ENCODE results near the gene ARHGAP12. TPM values are rescaled to one million over a fixed set of nuclear protein-coding genes. Genes with fewer than 3 reads are reported as not detected.
A peak's percentile ranks its signal among the peaks of the same experiment; 100 is the strongest.

Gene ARHGAP12
- total RNA-seq, 2 donors from 2014 or later, result 34.3 to 44.9 TPM

GRCh38 chr10:31871266-31872065 lies 57.2 kb downstream of the ARHGAP12 start:
- H3K4me3 ChIP-seq, result no peak overlapping the region
- TF ChIP-seq POLR2A (IDR thresholded peaks at IDR 0.05) (no peak), POLR2AphosphoS5 (IDR thresholded peaks at IDR 0.05) (no peak), CTCF (IDR thresholded peaks at IDR 0.05) (no peak)

GRCh38 chr10:31867646-31868045 lies 61.0 kb downstream of the ARHGAP12 start:
- Histone ChIP-seq H3K4me1 (replicated peaks) (peaks cover 5% of the 10 kb centered on the region), H3K27ac (no peak overlapping the region), H3K4me3 (no peak overlapping the region), H3K9me3 (no peaks in the 10 kb centered on the region), H3K27me3 (replicated peaks; ENCODE audit: insufficient read depth) (no peaks in the 10 kb centered on the region), H3K36me3 (no peaks in the 10 kb centered on the region)
- DNase-seq (ENCODE audit: low spot score), result no peak
- 97% methylated on average over 3 of the region's 3 CpGs for WGBS
- TF ChIP-seq POLR2AphosphoS5 (IDR thresholded peaks at IDR 0.05), result no peak
- no peak for TF ChIP-seq CTCF (IDR thresholded peaks at IDR 0.05)
- TF ChIP-seq POLR2A (IDR thresholded peaks at IDR 0.05), result no peak
- intact Hi-C loops (cut with DNase I), result loop anchor here (10.0 kb wide), 1 partner anchor 137 kb away; no protein-coding TSS in a partner anchor

More at GRCh38 chr10:31871266-31872065, 57.2 kb downstream of the ARHGAP12 start:
- no peaks in the 10 kb centered on the region for H3K36me3 ChIP-seq
- WGBS, result 63% methylated on average over 7 of the region's 7 CpGs
- H3K9me3 ChIP-seq, result no peaks in the 10 kb centered on the region
- H3K27ac ChIP-seq, result no peak overlapping the region
- no peak for DNase-seq (ENCODE audit: low spot score)
- intact Hi-C loops (cut with DNase I), result no loop called here
- no peaks in the 10 kb centered on the region for H3K27me3 ChIP-seq (replicated peaks; ENCODE audit: insufficient read depth)
- H3K4me1 ChIP-seq (replicated peaks), result no peaks in the 10 kb centered on the region

- Histone ChIP-seq H3K27ac (no peak overlapping the region), H3K27me3 (replicated peaks; ENCODE audit: insufficient read depth) (no peaks in the 10 kb centered on the region), H3K36me3 (no peaks in the 10 kb centered on the region), H3K4me1 (replicated peaks) (peaks cover 5% of the 10 kb centered on the region), H3K9me3 (no peaks in the 10 kb centered on the region), H3K4me3 (no peak overlapping the region)
- 90% methylated on average over 4 of the region's 4 CpGs for WGBS
- TF ChIP-seq POLR2A (IDR thresholded peaks at IDR 0.05) (no peak), CTCF (IDR thresholded peaks at IDR 0.05) (no peak), POLR2AphosphoS5 (IDR thresholded peaks at IDR 0.05) (no peak)
- DNase-seq (ENCODE audit: low spot score), result no peak
- intact Hi-C loops (cut with DNase I), result loop anchor here (10.0 kb wide), 1 partner anchor 139 kb away; no protein-coding TSS in a partner anchor
Measured at GRCh38 chr10:31866118-31866670, 62.4 kb downstream of the ARHGAP12 start.

- intact Hi-C loops (cut with DNase I), result loop anchor here (5.0 to 10.0 kb wide), 2 partner anchors 82 to 140 kb away; no protein-coding TSS in a partner anchor
- Histone ChIP-seq H3K27ac (peak overlapping the region; percentile 2 to 24), H3K27me3 (replicated peaks; ENCODE audit: insufficient read depth) (no peaks in the 10 kb centered on the region), H3K9me3 (no peaks in the 10 kb centered on the region), H3K4me1 (replicated peaks) (peaks cover 5% of the 10 kb centered on the region), H3K4me3 (no peak overlapping the region), H3K36me3 (no peaks in the 10 kb centered on the region)
- no peak for TF ChIP-seq CTCF (IDR thresholded peaks at IDR 0.05)
- no peak for TF ChIP-seq POLR2A (IDR thresholded peaks at IDR 0.05)
- TF ChIP-seq POLR2AphosphoS5 (IDR thresholded peaks at IDR 0.05), result no peak
- 37% methylated on average over 5 of the region's 5 CpGs for WGBS
- DNase-seq (ENCODE audit: low spot score), result no peak
Measured at GRCh38 chr10:31864834-31865518, 63.7 kb downstream of the ARHGAP12 start.

Measured in prostate gland (tissue), 2 donors.